Measurements from ENCODE around the gene ZNF474. TPM values are rescaled to one million over a fixed set of nuclear protein-coding genes. Genes with fewer than 3 reads are reported as not detected.

ZNF474 gene
- total and polyA plus RNA-seq, 2 of the 8 experiments (the other 6 are each of a cell fraction or from before 2014, with no cell fraction given): not detected

GRCh38 chr5:122182491-122182921 lies 53.2 kb downstream of the ZNF474 start:
- Histone ChIP-seq H3K14ac (ENCODE audit: insufficient read length) (no peak overlapping the region), H3K4ac (replicated peaks; ENCODE audit: insufficient read length, low read depth, low read length) (no peak overlapping the region), H4K5ac (ENCODE audit: insufficient read length, low read depth, low read length) (no peak overlapping the region), H3K4me1 (replicated peaks in 1 of 4; ENCODE audit: control insufficient read depth in 3 of 4, insufficient read depth in 4 of 4, low read length in 3 of 4) (peaks cover 0 to 10% (median 7%) of the 10 kb centered on the region in 4 experiments; a peak in 4 of 7 replicates), H3K79me1 (ENCODE audit: low read depth, low read length) (no peaks in the 10 kb centered on the region), H3K79me2 (ENCODE audit: control insufficient read depth in 1 of 2, insufficient read depth in 2 of 2, low read length in 2 of 2) (no peaks in the 10 kb centered on the region), H2BK12ac (ENCODE audit: low read depth, low read length) (no peak overlapping the region), H3K36me3 (ENCODE audit: control insufficient read depth in 2 of 4, insufficient read depth in 4 of 4, low read length in 3 of 4) (no peaks in the 10 kb centered on the region), H2BK20ac (ENCODE audit: low read length) (no peak overlapping the region), H3K27me3 (replicated peaks in 1 of 4; ENCODE audit: control insufficient read depth in 3 of 4, extremely low read depth in 1 of 4, insufficient read depth in 3 of 4, low read length in 3 of 4) (no peaks in the 10 kb centered on the region), H2BK120ac (replicated peaks; ENCODE audit: low read depth, low read length) (peak overlapping the region; percentile 64), H2BK15ac (ENCODE audit: low read length) (0 out of 2 replicates have a peak overlapping the region, but pooled peaks have one; percentile 54), H3K23ac (ENCODE audit: insufficient read length) (no peak overlapping the region), H3K9ac (replicated peaks in 1 of 4; ENCODE audit: extremely low read depth in 1 of 4, low read depth in 3 of 4, low read length in 3 of 4) (no peak overlapping the region), H3K4me3 (ENCODE audit: extremely low read depth in 1 of 4, insufficient read depth in 2 of 4, low read depth in 3 of 4, low read length in 4 of 4) (no peak overlapping the region), H4K91ac (replicated peaks; ENCODE audit: insufficient read length, low read length) (no peak overlapping the region), H4K20me1 (replicated peaks in 1 of 2; ENCODE audit: control insufficient read depth in 1 of 2, insufficient read depth in 2 of 2, low read length in 2 of 2) (no peaks in the 10 kb centered on the region), H4K8ac (ENCODE audit: extremely low read depth, insufficient read depth, low read length) (no peak overlapping the region), H3K18ac (ENCODE audit: extremely low read depth, low read length) (no peak overlapping the region), H3K56ac (replicated peaks; ENCODE audit: insufficient read length, low read depth, low read length) (no peak overlapping the region), H3K23me2 (ENCODE audit: low read depth, low read length) (no peaks in the 10 kb centered on the region), H3K4me2 (ENCODE audit: insufficient read depth in 1 of 2, low read depth in 2 of 2, low read length in 2 of 2) (peak overlapping the region; percentile 26 to 32; a peak in 2 of 4 replicates), H2BK5ac (ENCODE audit: low read depth, low read length) (no peak overlapping the region), H2AK5ac (ENCODE audit: low read depth, low read length) (no peak overlapping the region), H3K27ac (ENCODE audit: low read depth, low read length) (no peak overlapping the region), H2AFZ (ENCODE audit: low read length) (peak overlapping the region; percentile 76; the same call in 1 of the 2 replicates), H3K9me3 (ENCODE audit: insufficient read depth in 2 of 2, low read depth in 1 of 2, low read length in 1 of 2) (no peaks in the 10 kb centered on the region)
- FAIRE-seq: no peak
- WGBS, 2 experiments (ENCODE audit: extremely low coverage in 1 of 2, insufficient coverage in 1 of 2, insufficient read length in 1 of 2, insufficient replicate concordance in 2 of 2, low coverage in 1 of 2, low lambda C conversion rate in 2 of 2, missing lambda C conversion rate in 1 of 2): 41% methylated on average over 7 of the region's 7 CpGs; no CpG with 5 or more reads in 1 of the 2 experiments
- POLR2A ChIA-PET (ENCODE audit: partially characterized antibody): interaction anchor here (1.2 kb wide), 1 partner anchor 13 kb away, joined by 3 read pairs; no protein-coding TSS in a partner anchor
- no peak for DNase-seq (ENCODE audit: low read depth in 1 of 2, low spot score in 2 of 2)
- CTCF ChIA-PET (ENCODE audit: partially characterized antibody): interaction anchor here (0.6 to 2.0 kb wide), 5 partner anchors 10 to 318 kb away, joined by 3 to 10 read pairs (median 3); no protein-coding TSS in a partner anchor
- TF ChIP-seq BCL11A (IDR thresholded peaks at IDR 0.05; ENCODE audit: low read depth in 2 of 2, low read length in 2 of 2) (no peak), TEAD4 (IDR thresholded peaks at IDR 0.05; ENCODE audit: low read depth, low read length) (no peak), ZNF274 (IDR thresholded peaks at IDR 0.05; ENCODE audit: borderline replicate concordance, extremely low read depth, low read length) (no peak), E2F6 (IDR thresholded peaks at IDR 0.05) (peak; percentile 49; the same call in 1 of the 2 replicates), GTF2F1 (IDR thresholded peaks at IDR 0.05; ENCODE audit: borderline replicate concordance, low read depth, low read length) (no peak), NANOG (IDR thresholded peaks at IDR 0.05; ENCODE audit: insufficient read depth, low read depth, low read length, poor library complexity, severe bottlenecking) (peak; percentile 12), KDM5A (IDR thresholded peaks at IDR 0.05; ENCODE audit: low read length) (no peak), POLR2AphosphoS5 (IDR thresholded peaks at IDR 0.05; ENCODE audit: low read depth, low read length) (no peak), NRF1 (IDR thresholded peaks at IDR 0.05; ENCODE audit: low read depth, low read length) (no peak), CEBPB (IDR thresholded peaks at IDR 0.05; ENCODE audit: low read depth, low read length) (peak; percentile 48; the same call in 1 of the 2 replicates), CBX8 (IDR thresholded peaks at IDR 0.05; ENCODE audit: borderline replicate concordance, low read depth, low read length) (no peak), SAP30 (IDR thresholded peaks at IDR 0.05; ENCODE audit: insufficient read depth, insufficient replicate concordance, low read length) (no peak), MAX (IDR thresholded peaks at IDR 0.05) (peak; percentile 38; the same call in 1 of the 2 replicates)

All from H1 (cell line).